CD4-positive, alpha-beta T cell treated with Interleukin-21 for 1 hour (primary cell): ENCODE results near the gene CCDC85C.

Source experiments
- DNase-seq: peaks from one replicate; pipeline ENCODE4 v3.0.0-alpha.2; 2020

The CCDC85C gene

GRCh38 chr14:99570544-99571302, 33.3 kb downstream of the CCDC85C start:
- no peak for DNase-seq

GRCh38 chr14:99569725-99570543, 34.1 kb downstream of the CCDC85C start:
- no peak for DNase-seq

GRCh38 chr14:99568567-99569560, 35.1 kb downstream of the CCDC85C start:
- no peak for DNase-seq

- no peak for DNase-seq
Observed at GRCh38 chr14:99566390-99567354, 37.3 kb downstream of the CCDC85C start.

DNA sequence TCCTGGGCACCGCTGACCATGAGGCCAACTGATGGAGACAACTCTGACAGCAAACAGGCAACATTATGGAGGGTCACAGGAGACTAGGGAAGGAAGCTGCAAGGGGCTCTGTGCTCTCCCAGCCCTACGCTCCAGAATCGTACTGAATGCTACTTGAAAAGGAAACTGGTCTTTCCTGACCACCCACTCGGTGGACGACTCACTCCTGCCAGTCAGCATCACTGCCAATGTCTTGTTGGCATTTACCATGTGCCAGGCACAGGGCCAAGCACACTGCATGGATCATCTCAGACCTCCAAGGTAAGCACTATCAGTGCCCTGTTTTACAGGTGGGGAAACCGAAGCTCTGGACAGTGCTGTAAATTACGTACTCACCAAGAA, 38.0 kb downstream of the CCDC85C start:
- no peak for DNase-seq

DNA sequence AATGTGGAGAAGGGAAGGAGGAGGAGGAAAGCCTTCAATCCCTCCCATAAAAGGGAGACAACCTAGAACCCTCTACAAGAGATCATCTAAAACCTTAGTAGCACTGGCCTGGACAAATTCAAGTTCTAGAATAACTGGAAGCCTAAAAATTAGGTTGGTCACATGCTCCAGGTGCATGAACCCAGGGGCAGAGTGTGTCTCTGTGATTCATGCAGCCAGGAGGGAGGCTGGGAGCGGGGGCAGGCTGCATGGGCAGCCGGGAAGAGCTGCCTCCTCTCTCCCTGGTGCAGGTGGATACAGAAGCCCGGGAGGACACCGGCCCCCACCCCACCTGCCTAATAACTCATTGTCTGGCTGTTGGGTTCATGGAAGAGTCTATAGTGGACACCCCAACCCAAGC, 38.6 kb downstream of the CCDC85C start:
- DNase-seq = no peak

- DNase-seq = no peak
Observed at GRCh38 chr14:99564926-99565259, 39.1 kb downstream of the CCDC85C start.

DNA sequence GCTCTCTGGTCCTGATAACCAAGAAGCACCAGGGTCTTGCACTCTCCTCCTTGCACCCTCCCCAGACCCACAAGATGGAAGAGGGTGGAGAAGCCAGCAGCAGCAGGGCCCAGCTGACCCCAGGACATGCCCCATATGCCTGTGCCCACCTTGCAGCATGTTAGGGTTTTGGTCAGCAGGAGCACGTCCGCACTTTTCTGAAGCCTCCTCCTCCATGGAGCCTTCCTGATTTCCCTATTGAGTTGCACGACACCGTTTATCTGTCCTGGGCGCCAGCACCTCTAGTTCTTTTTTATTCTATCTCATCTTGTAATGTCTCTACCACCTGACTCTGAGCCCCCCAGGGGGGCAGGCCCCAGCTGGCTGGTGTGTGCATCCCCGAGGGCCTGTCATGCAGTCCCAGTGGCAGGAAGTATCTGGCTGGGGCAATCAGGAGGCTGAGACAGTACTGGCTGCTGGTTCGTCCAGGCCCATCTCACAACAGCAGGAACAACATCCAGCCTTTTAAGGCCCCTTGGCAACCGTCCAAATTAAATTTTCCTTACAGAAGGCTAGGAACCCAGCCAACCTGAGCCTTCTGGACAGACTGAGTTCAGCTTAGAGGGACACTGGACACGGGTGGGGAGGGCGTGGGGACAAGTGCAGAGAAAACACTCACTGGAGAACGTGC, 39.6 kb downstream of the CCDC85C start:
- no peak for DNase-seq

DNA sequence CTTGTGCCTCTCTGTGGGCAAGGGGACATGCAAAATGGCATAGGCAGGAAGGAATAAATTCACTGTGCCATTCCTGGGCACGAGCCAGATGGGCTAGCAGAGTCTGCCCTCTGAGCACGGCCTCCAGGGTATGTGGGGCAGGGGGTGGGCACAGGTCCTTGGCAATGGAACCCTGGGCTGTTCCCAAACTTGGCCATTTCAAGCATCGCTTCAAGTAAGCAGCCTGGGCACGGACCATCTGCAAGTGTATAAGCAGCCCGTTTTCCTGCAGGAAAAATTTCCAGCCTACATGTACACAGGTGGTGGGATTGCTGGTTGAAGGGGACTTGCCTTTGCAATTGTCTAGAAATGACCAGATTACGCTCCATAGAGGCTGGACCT, 40.3 kb downstream of the CCDC85C start:
- no peak for DNase-seq

GRCh38 chr14:99562856-99563748, 40.9 kb downstream of the CCDC85C start:
- DNase-seq = no peak

GRCh38 chr14:99561864-99562263, 42.1 kb downstream of the CCDC85C start:
- no peak for DNase-seq

DNA sequence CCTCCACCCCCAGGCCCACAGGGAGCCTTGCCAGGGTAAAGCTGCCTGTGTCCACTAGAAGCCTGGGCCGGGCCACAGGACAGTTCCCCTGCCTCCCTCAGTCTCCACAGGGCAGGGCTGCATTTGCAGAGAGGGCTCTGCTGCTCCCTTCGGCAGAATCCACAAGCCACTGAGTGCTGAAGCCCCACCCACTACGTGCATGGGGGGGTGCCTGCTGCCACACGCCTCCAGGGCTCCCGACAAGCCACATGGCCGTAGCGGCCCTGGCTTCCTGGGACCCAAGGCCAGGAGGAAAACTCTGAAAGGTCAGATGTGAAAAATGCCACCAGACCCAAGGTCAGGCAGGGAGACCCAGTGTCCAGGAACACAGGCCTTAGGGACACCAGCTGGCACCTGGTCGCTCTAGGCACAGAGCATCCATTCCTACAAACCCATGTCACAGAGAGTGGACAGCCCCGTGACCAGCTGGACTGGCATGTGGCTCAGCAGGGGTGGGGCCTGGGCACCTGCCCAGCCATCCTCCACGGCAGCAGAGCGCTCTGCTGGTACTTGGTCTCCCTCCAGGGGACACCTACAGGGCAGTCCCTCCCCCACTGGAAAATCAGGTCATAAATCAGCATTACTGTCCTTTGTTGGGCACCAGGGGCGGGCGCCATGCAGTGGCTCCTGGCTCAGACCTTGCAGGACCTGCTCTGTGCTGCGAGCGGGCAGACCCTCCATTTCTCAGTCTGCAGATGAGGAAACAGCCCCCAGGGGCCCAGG, 42.9 kb downstream of the CCDC85C start:
- DNase-seq = no peak

DNA sequence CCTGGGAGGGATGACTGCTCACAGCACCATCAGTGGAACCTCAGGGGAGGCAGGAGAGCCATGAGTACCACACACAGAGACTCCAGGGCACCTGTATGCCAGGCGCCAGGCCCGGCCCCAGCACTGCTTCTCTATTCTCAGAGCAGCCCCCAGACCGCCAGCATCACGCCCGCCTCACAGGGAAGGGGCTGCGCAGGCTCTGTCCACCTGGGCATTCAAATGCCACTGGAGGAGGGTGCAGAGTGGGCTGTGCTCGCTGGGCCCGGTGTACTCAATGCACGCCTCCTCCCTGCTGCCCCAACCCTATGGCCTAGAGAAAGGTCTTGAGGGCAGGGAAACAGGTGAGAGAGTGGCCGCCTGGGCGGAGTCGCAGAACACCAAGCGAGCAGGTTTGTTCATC, 43.6 kb downstream of the CCDC85C start:
- DNase-seq = no peak

DNA sequence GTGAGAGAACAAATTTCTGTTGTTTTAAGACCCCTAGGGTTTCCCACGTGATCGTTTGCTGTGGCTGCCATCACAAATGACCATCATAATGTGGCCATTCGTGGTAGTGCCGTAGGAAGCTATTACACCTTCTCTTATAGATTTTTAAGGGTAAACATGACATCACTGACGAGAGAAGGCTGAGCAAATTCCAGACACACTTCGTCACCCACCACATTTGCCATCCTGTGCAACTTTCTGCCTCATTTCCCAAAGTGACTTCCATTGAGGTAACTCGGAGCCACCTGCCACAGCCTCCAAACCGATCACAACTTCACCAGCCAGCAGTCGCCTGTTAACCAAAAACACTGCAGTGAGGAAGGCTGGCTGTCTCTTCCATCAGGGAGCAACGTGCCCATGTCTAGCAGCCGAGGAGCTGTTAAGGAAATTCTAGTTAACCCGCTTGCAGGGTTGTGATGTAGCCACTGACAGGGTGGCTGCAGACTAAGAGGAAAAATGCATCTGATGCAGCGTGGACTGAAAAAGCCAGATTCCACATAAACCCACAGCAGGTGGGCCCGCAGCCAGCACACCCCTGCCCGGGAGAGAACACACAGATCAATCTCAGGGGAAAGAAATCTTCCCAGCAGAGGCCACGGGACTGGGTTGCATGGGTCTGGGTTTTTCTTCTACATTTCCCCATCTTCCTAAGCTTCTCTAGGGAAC, 44.6 kb downstream of the CCDC85C start:
- DNase-seq = no peak

DNA sequence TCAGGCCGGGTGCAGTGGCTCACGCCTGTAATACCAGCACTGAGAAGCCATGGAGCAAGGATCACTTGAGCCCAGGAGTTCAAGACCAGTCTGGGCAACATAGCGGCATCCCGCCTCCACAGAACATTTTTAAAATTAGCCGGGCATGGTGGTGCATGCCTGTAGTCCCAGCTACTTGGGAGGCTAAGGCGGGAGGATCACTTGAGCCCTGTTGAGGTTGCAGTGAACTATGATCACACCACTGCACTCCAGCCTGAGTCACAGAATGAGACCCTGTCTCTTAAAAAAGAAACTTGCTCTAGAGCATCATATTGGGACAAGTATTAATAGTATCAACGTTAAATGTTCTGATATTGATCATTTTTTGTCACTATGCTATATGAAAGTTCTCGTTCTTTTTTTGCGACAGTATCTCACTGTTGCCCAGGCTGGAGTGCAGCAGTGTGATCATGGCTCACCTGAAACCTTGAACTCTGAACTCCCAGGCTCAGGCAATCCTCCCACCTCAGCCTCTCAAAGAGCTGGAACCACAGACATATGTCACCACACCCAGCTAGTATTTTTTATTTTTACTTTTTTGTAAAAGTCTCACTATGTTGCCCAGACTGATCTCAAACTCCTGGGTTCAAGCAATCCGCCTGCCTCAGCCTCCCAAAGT, 47.7 kb downstream of the CCDC85C start:
- no peak for DNase-seq

DNA sequence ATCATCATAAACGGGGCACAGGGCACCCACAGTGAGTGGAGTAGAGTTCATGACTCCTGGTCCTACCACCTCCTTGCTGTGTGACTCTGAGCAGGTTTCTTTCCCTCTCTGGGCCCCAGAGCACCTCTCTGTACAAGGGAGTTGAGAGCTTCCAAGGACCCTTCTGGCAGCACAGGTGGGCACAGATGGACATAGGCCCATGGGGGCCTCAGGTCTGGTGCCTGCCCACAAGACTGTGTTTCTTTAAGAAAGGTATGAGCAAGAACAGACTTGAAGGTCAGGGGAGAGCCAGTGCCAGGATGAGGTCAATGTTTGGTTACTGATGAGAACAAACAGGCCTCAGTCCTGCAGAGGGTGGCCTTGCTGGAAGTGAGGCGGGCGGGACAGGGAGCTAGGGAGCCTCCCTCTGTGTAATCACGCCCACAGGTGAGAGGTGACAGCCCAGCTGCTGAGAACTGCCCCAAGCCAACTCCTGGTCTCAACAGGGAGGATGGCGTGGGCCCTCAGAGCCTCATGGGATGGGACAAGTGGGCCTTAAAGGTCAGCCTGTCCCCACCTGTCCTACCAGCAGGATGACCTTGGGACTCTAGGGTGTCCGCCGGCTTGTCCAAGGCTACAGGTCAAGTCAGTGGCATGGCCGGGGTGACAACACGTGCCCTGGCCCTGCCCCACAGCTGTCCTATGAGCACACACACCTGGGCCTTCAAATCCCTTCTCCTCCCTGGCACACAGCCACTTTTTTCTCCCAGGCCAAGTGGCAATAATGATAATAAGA, 49.1 kb downstream of the CCDC85C start:
- DNase-seq = no peak

GRCh38 chr14:99554184-99554583, 49.8 kb downstream of the CCDC85C start:
- DNase-seq = no peak
